Adrenal gland (tissue), 12 donors: ENCODE data around the gene RHOBTB3. TPM values are rescaled to one million over a fixed set of nuclear protein-coding genes. Genes with fewer than 3 reads are reported as not detected.
A peak's percentile ranks its signal among the peaks of the same experiment; 100 is the strongest.

Experiments
- DNase-seq, 7 donors: peaks; one replicate each; pipeline ENCODE4 v3.0.0-alpha.2; 2019 to 2020
- H3K27ac ChIP-seq, 5 donors: fragments of 200-600 bp; sonication (generic) in 4 of 5; 1 replicate in 3 of 5; 2 replicates in 2 of 5; pipeline versions ENCODE4 v1.5.1 to v1.8.0; 2016 to 2020; ENCODE audit warnings: mild to moderate bottlenecking in 1 of 5
- H3K27me3 ChIP-seq: fragments of 200-600 bp; 2 replicates; pipeline ENCODE4 v1.8.0; 2021
- H3K36me3 ChIP-seq, 2 donors: fragments of 200-600 bp; replicated peaks in 1 of 2; 1 replicate in 1 of 2; 2 replicates in 1 of 2; pipeline versions ENCODE4 v1.5.1 to v1.8.0; 2018 to 2022
- H3K4me1 ChIP-seq, 2 donors: fragments of 200-600 bp; replicated peaks in 1 of 2; 1 replicate in 1 of 2; 2 replicates in 1 of 2; pipeline versions ENCODE4 v1.5.1 to v1.8.0; 2018 to 2021
- H3K4me3 ChIP-seq, 4 donors: fragments of 200-600 bp; sonication (generic) in 3 of 4; one replicate each; pipeline ENCODE4 v1.5.1; 2016 to 2018
- H3K9me3 ChIP-seq, 3 donors: fragments of 200-600 bp; sonication (generic) in 1 of 3; replicated peaks in 1 of 3; 1 replicate in 2 of 3; 2 replicates in 1 of 3; pipeline versions ENCODE4 v1.5.1 to v1.8.0; 2016 to 2021
- CTCF ChIP-seq, 6 experiments: fragments of 450-650 bp in 4 of 6; fragments of 200-600 bp in 2 of 6; sonication (generic) in 1 of 6; IDR thresholded peaks; 1 replicate in 5 of 6; 2 replicates in 1 of 6; pipeline versions ENCODE4 v1.5.1 to v1.8.0; 2016 to 2021; ENCODE audit warnings: antibody characterized with exemption in 6 of 6, mild to moderate bottlenecking in 2 of 6, moderate library complexity in 1 of 6
- POLR2A ChIP-seq, 2 donors: fragments of 450-650 bp; IDR thresholded peaks; one replicate each; pipeline ENCODE4 v1.6.1; 2017; ENCODE audit warnings: antibody characterized with exemption in 2 of 2, mild to moderate bottlenecking in 2 of 2, moderate library complexity in 1 of 2
- WGBS, 4 donors: extraction: QIAGEN DNeasy Blood & Tissue Kit in 2 of 4; methylation state at CpG; one replicate each; pipeline versions ENCODE4 v1.1.5 to v1.1.7; 2013 to 2017; 5-methylcytosine and 5-hydroxymethylcytosine counted together
- intact Hi-C, 2 donors: fragments of 100-400 bp; cut with DNase I; formaldehyde crosslinking; loops; one replicate each; pipeline versions ENCODE4 v1.14.1 to v1.15.0; 2022 to 2023
- polyA plus RNA-seq, 3 donors: library from polyadenylated mRNA; stranded (reverse); fragments of 200-250 nt in 2 of 3; fragments of 350-450 nt in 1 of 3; fragmentation: Illumina TruSeq in 1 of 3; extraction: RNeasy Lipid Tissue Mini Kit (QIAGEN cat#74804) in 1 of 3; gene quantifications; one replicate each; pipeline ENCODE4 v1.2.3, GENCODE V29; 2013 to 2014
- total RNA-seq, 9 donors: library from RNA; depleted of rRNA in 4 of 9; stranded (reverse); fragments of >200 nt in 4 of 9; fragments of 120-200 nt in 1 of 9; fragmentation: NEBNext Ultra II Directional in 1 of 9; extraction: Animal tissue kit (Norgen Biotek cat#: 25700) in 1 of 9; gene quantifications; one replicate each; pipeline versions ENCODE4 v1.1.0 to v1.2.4, GENCODE V29; 2013 to 2023
- donor health status: healthy with polysubstance abuse.
- donor health status: Bipolar disorder and iron deficiency.
- donor health status: DM: yes; HTN: yes; CAD: no.
- donor health status: DM: no; HTN: no; CAD: no.
- donor health status: DM: no; HTN: no; CAD: no.
- donor health status: DM: yes; HTN: yes; CAD: no.

Gene RHOBTB3
- total and polyA plus RNA-seq, 12 donors: 23.9 to 258 (median 108) TPM

- H3K36me3 ChIP-seq: peaks cover 0 to 39% of the 10 kb centered on the region in 2 donors
- peaks cover 0 to 19% of the 10 kb centered on the region in 2 donors for H3K4me1 ChIP-seq
- H3K27ac ChIP-seq: no peak overlapping the region
- intact Hi-C loops: no loop called here
- no peaks in the 10 kb centered on the region for H3K9me3 ChIP-seq
- H3K27me3 ChIP-seq: no peaks in the 10 kb centered on the region
- no peak for TF ChIP-seq CTCF (IDR thresholded peaks at IDR 0.05)
- WGBS, 4 donors: 77 to 84% (median 80%) methylated on average over 6 of the region's 6 CpGs
- no peak overlapping the region for H3K4me3 ChIP-seq
- no peak for DNase-seq
Observed at GRCh38 chr5:95791751-95792150, 60.6 kb downstream of the RHOBTB3 start.

- Histone ChIP-seq H3K4me1 (peaks cover 0 to 19% of the 10 kb centered on the region in 2 donors), H3K27me3 (no peaks in the 10 kb centered on the region), H3K4me3 (no peak overlapping the region), H3K9me3 (no peaks in the 10 kb centered on the region), H3K27ac (peak overlapping the region in 4 of 5 donors; percentile 6 to 81 (median 50)), H3K36me3 (peaks cover 0 to 22% of the 10 kb centered on the region in 2 donors)
- 45 to 55% (median 49%) methylated on average over 3 of the region's 3 CpGs for WGBS, 4 donors
- TF ChIP-seq POLR2A (IDR thresholded peaks at IDR 0.05) (no peak), CTCF (IDR thresholded peaks at IDR 0.05) (no peak)
- DNase-seq: no peak
- intact Hi-C loops: no loop called here
Observed at GRCh38 chr5:95794070-95794516, 63.0 kb downstream of the RHOBTB3 start.

DNA sequence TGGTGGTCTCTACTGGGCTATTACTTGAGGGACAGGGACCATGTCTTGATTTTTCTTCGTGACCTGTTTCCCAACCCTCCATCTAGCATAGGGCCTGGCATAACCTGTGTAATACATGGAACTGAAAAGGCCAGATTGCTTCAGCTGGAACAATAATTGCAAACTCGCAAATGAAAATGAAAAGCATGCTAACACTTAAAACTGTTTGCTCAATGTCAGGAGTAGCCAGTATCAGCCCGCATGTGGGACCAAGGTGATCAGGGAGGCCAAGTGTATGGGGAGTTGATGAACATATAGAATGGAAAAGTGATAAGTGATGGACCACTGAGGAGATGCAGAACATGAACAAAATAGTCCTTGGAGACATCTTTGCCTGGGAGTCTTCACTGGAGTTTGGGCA lies 66.2 kb downstream of the RHOBTB3 start:
- Histone ChIP-seq H3K36me3 (peaks cover 0 to 14% of the 10 kb centered on the region in 2 donors), H3K4me1 (peaks cover 0 to 22% of the 10 kb centered on the region in 2 donors), H3K27ac (no peak overlapping the region), H3K9me3 (no peaks in the 10 kb centered on the region), H3K4me3 (no peak overlapping the region), H3K27me3 (no peaks in the 10 kb centered on the region)
- 94 to 99% (median 98%) methylated on average over 3 of the region's 3 CpGs for WGBS, 4 donors
- no peak for DNase-seq
- intact Hi-C loops: no loop called here
- no peak for TF ChIP-seq POLR2A (IDR thresholded peaks at IDR 0.05)
- TF ChIP-seq CTCF (IDR thresholded peaks at IDR 0.05): no peak

DNA sequence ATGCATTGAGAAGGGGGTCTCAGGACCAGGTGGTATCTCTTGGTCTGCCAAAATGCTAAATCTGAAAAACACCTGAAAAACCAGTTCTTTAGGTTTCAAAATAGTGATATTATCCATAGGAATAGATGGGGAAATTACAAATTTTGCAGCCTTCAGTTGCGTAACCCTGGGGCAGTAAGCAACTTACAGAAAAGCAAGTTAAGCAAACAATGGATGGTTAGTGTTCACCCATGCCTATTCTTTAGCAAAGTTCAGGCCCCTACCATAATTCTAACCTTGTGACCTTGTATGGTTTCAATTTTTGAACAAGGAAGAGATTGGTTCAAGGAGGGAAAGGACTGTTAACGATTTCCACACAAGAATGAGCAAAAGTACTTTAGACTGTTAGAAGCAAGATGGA lies 66.9 kb downstream of the RHOBTB3 start:
- TF ChIP-seq POLR2A (IDR thresholded peaks at IDR 0.05) (no peak), CTCF (IDR thresholded peaks at IDR 0.05) (no peak)
- 95 to 98% (median 98%) methylated on average over 2 of the region's 2 CpGs for WGBS, 4 donors
- peaks cover 0 to 20% of the 10 kb centered on the region in 2 donors for H3K4me1 ChIP-seq
- no peaks in the 10 kb centered on the region for H3K9me3 ChIP-seq
- no peak overlapping the region for H3K27ac ChIP-seq
- DNase-seq: no peak
- intact Hi-C loops: no loop called here
- H3K36me3 ChIP-seq: peaks cover 0 to 9% of the 10 kb centered on the region in 2 donors
- H3K4me3 ChIP-seq: no peak overlapping the region
- H3K27me3 ChIP-seq: no peaks in the 10 kb centered on the region
